Muscle layer of colon (tissue), 2 donors: ENCODE data around the gene KLHL12.

Experiments used
- H3K27ac ChIP-seq: one replicate; pipeline ENCODE4 v1.7.0; 2013; ENCODE audit warnings: low read depth, mild to moderate bottlenecking, low read length, moderate library complexity
- H3K27me3 ChIP-seq, 2 donors: one replicate each; pipeline ENCODE4 v1.7.0; 2013; ENCODE audit warnings: low read length in 2 of 2, mild to moderate bottlenecking in 2 of 2; ENCODE audit not compliant: insufficient read depth in 2 of 2, control insufficient read depth in 1 of 2
- H3K36me3 ChIP-seq: one replicate; pipeline ENCODE4 v1.7.0; 2013; ENCODE audit warnings: mild to moderate bottlenecking, low read length; ENCODE audit not compliant: insufficient read depth
- H3K4me1 ChIP-seq: one replicate; pipeline ENCODE4 v1.7.0; 2013; ENCODE audit warnings: mild to moderate bottlenecking, low read length; ENCODE audit not compliant: insufficient read depth
- H3K4me3 ChIP-seq, 2 donors: one replicate each; pipeline ENCODE4 v1.7.0; 2013; ENCODE audit warnings: low read length in 2 of 2, low read depth in 1 of 2, mild to moderate bottlenecking in 1 of 2, moderate library complexity in 1 of 2
- H3K9ac ChIP-seq: one replicate; pipeline ENCODE4 v1.7.0; 2013; ENCODE audit warnings: low read length
- H3K9me3 ChIP-seq: one replicate; pipeline ENCODE4 v1.7.0; 2013; ENCODE audit warnings: mild to moderate bottlenecking, low read length
- donor health status: abdominal sarcoma.
- donor health status: Adenocarcinoma of cecum.

Gene KLHL12

GRCh38 chr1:202879128-202879527, 47.9 kb downstream of the KLHL12 start:
- no peak overlapping the region for H3K4me3 ChIP-seq

GRCh38 chr1:202873026-202873425, 54.0 kb downstream of the KLHL12 start:
- Histone ChIP-seq H3K4me3 (no peak overlapping the region), H3K9ac (no peak overlapping the region), H3K27me3 (no peaks in the 10 kb centered on the region), H3K27ac (no peak overlapping the region), H3K4me1 (no peaks in the 10 kb centered on the region), H3K36me3 (no peaks in the 10 kb centered on the region), H3K9me3 (no peaks in the 10 kb centered on the region)

More at GRCh38 chr1:202879128-202879527, 47.9 kb downstream of the KLHL12 start:
- H3K27ac ChIP-seq = no peak overlapping the region
- no peak overlapping the region for H3K9ac ChIP-seq
- H3K9me3 ChIP-seq = no peaks in the 10 kb centered on the region
- peaks cover 18% of the 10 kb centered on the region for H3K36me3 ChIP-seq
- no peaks in the 10 kb centered on the region for H3K27me3 ChIP-seq
- H3K4me1 ChIP-seq = no peaks in the 10 kb centered on the region

DNA sequence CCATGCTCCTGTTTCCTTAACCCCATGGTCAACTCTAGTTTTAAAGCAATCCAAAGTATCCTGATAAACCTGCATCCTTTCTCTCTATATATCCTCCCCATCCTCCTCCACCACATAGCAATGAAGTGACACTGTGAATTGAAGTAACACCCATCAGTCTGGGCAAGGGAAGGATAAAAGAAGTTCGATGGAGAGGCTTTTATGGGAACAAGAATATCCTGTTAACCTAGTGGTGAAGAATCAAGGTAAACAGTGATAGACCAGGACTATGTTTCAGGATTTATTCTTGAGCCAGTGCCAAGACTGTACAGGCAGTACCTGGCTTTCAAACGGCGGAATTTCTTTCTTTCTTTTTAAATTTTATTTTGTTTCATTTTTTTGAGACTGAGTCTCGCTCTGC, 55.7 kb downstream of the KLHL12 start:
- Histone ChIP-seq H3K27me3 (no peaks in the 10 kb centered on the region), H3K4me1 (no peaks in the 10 kb centered on the region), H3K9me3 (no peaks in the 10 kb centered on the region), H3K9ac (no peak overlapping the region), H3K27ac (no peak overlapping the region), H3K4me3 (no peak overlapping the region), H3K36me3 (no peaks in the 10 kb centered on the region)

- Histone ChIP-seq H3K27me3 (no peaks in the 10 kb centered on the region), H3K4me3 (no peak overlapping the region)
Observed at GRCh38 chr1:202862679-202863560, 64.1 kb downstream of the KLHL12 start.

GRCh38 chr1:202861420-202862132, 65.5 kb downstream of the KLHL12 start:
- Histone ChIP-seq H3K9me3 (no peaks in the 10 kb centered on the region), H3K27ac (no peak overlapping the region), H3K36me3 (no peaks in the 10 kb centered on the region), H3K27me3 (no peaks in the 10 kb centered on the region), H3K9ac (no peak overlapping the region), H3K4me1 (peaks cover 6% of the 10 kb centered on the region), H3K4me3 (peak overlapping the region; percentile 67 to 82)

More at GRCh38 chr1:202862679-202863560, 64.1 kb downstream of the KLHL12 start:
- Histone ChIP-seq H3K9ac (no peak overlapping the region), H3K27ac (no peak overlapping the region), H3K9me3 (no peaks in the 10 kb centered on the region), H3K36me3 (no peaks in the 10 kb centered on the region), H3K4me1 (peaks cover 6% of the 10 kb centered on the region)

GRCh38 chr1:202860744-202861419, 66.2 kb downstream of the KLHL12 start:
- H3K4me1 ChIP-seq = peaks cover 6% of the 10 kb centered on the region
- no peaks in the 10 kb centered on the region for H3K27me3 ChIP-seq
- H3K9ac ChIP-seq = no peak overlapping the region
- peak overlapping the region; percentile 22 for H3K27ac ChIP-seq
- peak overlapping the region; percentile 67 to 82 for H3K4me3 ChIP-seq
- no peaks in the 10 kb centered on the region for H3K36me3 ChIP-seq
- no peaks in the 10 kb centered on the region for H3K9me3 ChIP-seq

- Histone ChIP-seq H3K36me3 (no peaks in the 10 kb centered on the region), H3K9me3 (no peaks in the 10 kb centered on the region), H3K4me1 (peaks cover 6% of the 10 kb centered on the region), H3K4me3 (no peak overlapping the region), H3K9ac (no peak overlapping the region), H3K27ac (no peak overlapping the region), H3K27me3 (no peaks in the 10 kb centered on the region)
Observed at GRCh38 chr1:202858789-202859414, 68.1 kb downstream of the KLHL12 start.

GRCh38 chr1:202858331-202858730, 68.7 kb downstream of the KLHL12 start:
- peaks cover 6% of the 10 kb centered on the region for H3K4me1 ChIP-seq
- no peak overlapping the region for H3K4me3 ChIP-seq
- no peaks in the 10 kb centered on the region for H3K36me3 ChIP-seq
- H3K9me3 ChIP-seq = no peaks in the 10 kb centered on the region
- H3K27ac ChIP-seq = no peak overlapping the region
- H3K9ac ChIP-seq = no peak overlapping the region
- H3K27me3 ChIP-seq = no peaks in the 10 kb centered on the region

DNA sequence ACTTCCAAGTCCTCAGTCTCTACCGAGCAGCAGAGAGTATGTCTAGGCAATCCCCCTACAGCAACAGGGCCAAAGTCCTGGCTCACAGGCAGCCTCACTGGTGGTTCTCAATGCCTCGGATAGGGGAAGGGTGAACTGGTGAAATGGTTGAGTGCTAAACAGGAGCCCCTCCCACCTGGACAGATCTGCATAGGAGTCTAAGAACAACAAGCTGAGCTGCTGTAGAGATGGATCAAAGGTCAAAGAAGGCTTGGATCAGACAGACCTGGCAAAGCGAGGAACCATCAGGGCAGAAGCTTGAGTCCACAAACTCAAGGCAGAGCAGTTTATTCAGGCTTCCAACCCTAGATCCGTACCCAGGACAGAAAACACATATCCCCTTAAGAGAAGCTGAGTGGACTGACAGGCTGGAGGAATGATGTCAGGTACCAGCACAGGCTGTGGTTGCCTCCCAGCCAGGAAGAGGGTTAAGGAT, 69.9 kb downstream of the KLHL12 start:
- Histone ChIP-seq H3K27me3 (no peaks in the 10 kb centered on the region), H3K4me1 (peaks cover 6% of the 10 kb centered on the region), H3K4me3 (no peak overlapping the region), H3K27ac (no peak overlapping the region), H3K9me3 (no peaks in the 10 kb centered on the region), H3K9ac (no peak overlapping the region), H3K36me3 (no peaks in the 10 kb centered on the region)

DNA sequence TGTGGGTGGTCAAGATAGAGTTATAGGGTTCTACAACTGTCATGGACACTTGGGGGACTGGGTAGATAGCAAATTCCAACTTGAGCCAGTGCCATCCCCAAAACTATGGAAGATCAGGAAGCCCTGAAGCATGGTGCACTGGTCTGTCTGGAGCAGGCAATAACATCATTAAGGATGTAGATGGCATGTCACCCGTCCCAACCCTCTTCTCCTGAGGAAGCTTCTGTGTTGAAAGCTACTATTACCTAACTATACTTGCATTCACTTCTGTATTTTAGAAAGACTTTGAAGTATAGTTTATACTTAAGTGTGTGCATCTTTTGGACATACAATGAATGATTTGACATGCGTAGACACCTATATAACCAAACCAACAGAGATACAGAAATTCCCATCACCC, 71.0 kb downstream of the KLHL12 start:
- no peaks in the 10 kb centered on the region for H3K36me3 ChIP-seq
- H3K27ac ChIP-seq = no peak overlapping the region
- no peak overlapping the region for H3K9ac ChIP-seq
- H3K27me3 ChIP-seq = no peaks in the 10 kb centered on the region
- no peak overlapping the region for H3K4me3 ChIP-seq
- H3K4me1 ChIP-seq = peaks cover 6% of the 10 kb centered on the region
- no peaks in the 10 kb centered on the region for H3K9me3 ChIP-seq

- Histone ChIP-seq H3K27ac (no peak overlapping the region), H3K27me3 (no peaks in the 10 kb centered on the region), H3K4me3 (no peak overlapping the region), H3K4me1 (peaks cover 3% of the 10 kb centered on the region), H3K9ac (no peak overlapping the region), H3K9me3 (no peaks in the 10 kb centered on the region), H3K36me3 (no peaks in the 10 kb centered on the region)
Observed at GRCh38 chr1:202854787-202855186, 72.2 kb downstream of the KLHL12 start.
